GM23338 (cell line): ENCODE data around the gene NAA80.

Experiments used
- CTCF ChIP-seq, 2 experiments: fragments of 200-600 bp in 1 of 2; sonication (generic) in 1 of 2; conservative IDR thresholded peaks; 2 replicates each; pipeline versions ENCODE4 v1.5.1 to v1.6.1; 2016 to 2017; ENCODE audit warnings: antibody characterized with exemption in 2 of 2, low read depth in 2 of 2, mild to moderate bottlenecking in 2 of 2, moderate library complexity in 1 of 2
- EZH2 ChIP-seq: fragments of 200-600 bp; sonication (generic); IDR thresholded peaks from one replicate; pipeline ENCODE4 v1.8.0; 2017; ENCODE audit warnings: antibody characterized with exemption, mild to moderate bottlenecking, low read depth; ENCODE audit not compliant: unreplicated experiment
- JUNB ChIP-seq: IDR thresholded peaks from one replicate; pipeline ENCODE4 v1.6.1; 2016; ENCODE audit warnings: antibody characterized with exemption; ENCODE audit not compliant: unreplicated experiment
- POLR2AphosphoS5 ChIP-seq: IDR thresholded peaks from 2 replicates; pipeline ENCODE4 v1.6.1; 2016; ENCODE audit warnings: antibody characterized with exemption, low read depth

- TF ChIP-seq EZH2 (no peak), CTCF (conservative IDR thresholded peaks at IDR 0.05; ENCODE audit: low read depth in 2 of 2) (no peak), POLR2AphosphoS5 (no peak), JUNB (no peak)
Measured at GRCh38 chr3:50271314-50271936, 27.8 kb downstream of the NAA80 start.
